ENCODE results near the gene RAD9B. TPM values are rescaled to one million over a fixed set of nuclear protein-coding genes. Genes with fewer than 3 reads are reported as not detected.
"Not testable (repeated sequence)": the region's sequence is repeated elsewhere in the genome, so short reads cannot be mapped to it uniquely, and the experiment has no call there.

The RAD9B gene
- total RNA-seq, 2 experiments from 2014 or later, result 1.8 to 2.3 TPM

GRCh38 chr12:110501399-110501751 lies 756 bp upstream of the RAD9B start:
- POLR2A ChIA-PET, result interaction anchor here (0.6 to 3.7 kb wide), 11 partner anchors 29 to 241 kb away, joined by 3 to 54 read pairs (median 5); partner anchors contain the start of genes ARPC3, FAM216A, GPN3 and PPP1CC
- Mint-ChIP-seq H3K27ac (peak overlapping the region; percentile 100), H3K4me3 (peak overlapping the region; percentile 100), H3K27me3 (no peaks in the 10 kb centered on the region), H3K9me3 (peaks cover 3% of the 10 kb centered on the region), H3K36me3 (peaks cover 20% of the 10 kb centered on the region), H3K4me1 (peaks cover 29% of the 10 kb centered on the region)
- DNase-seq (no peak), ATAC-seq (ENCODE audit: low read depth) (no peak)

GRCh38 chr12:110503432-110503831 lies 1.3 kb downstream of the RAD9B start:
- Mint-ChIP-seq H3K36me3 (peaks cover 20% of the 10 kb centered on the region), H3K9me3 (peaks cover 3% of the 10 kb centered on the region), H3K4me3 (peak overlapping the region; percentile 19), H3K27me3 (no peaks in the 10 kb centered on the region), H3K27ac (peak overlapping the region; percentile 51), H3K4me1 (peaks cover 29% of the 10 kb centered on the region)
- POLR2A ChIA-PET, result interaction anchor here (1.6 kb wide), 1 partner anchor 53 kb away, joined by 5 read pairs; the partner anchor contains the start of gene ARPC3
- no peak for DNase-seq
- ATAC-seq (ENCODE audit: low read depth), result no peak

DNA sequence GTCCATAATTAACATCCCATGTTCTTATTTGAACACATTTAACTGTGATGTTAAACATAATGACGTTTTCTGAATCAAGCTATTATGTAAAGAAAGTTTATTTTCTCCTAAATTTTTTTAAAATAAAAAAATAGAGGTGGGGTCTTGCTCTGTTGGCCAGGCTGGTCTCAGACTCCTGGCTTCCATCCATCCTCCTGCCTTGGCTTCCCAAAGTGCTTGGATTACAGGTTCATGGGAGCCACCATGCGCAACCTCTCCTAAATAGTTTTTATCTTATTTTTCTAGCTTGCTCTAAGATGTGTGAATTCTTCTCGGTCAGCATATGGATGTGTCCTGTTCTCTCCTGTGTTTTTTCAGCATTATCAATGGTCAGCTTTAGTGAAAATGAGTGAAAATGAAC lies 3.2 kb downstream of the RAD9B start:
- ATAC-seq (ENCODE audit: low read depth), result no peak
- Mint-ChIP-seq H3K9me3 (peaks cover 3% of the 10 kb centered on the region), H3K27ac (no peak overlapping the region), H3K4me3 (no peak overlapping the region), H3K36me3 (peaks cover 15% of the 10 kb centered on the region), H3K27me3 (no peaks in the 10 kb centered on the region), H3K4me1 (peaks cover 18% of the 10 kb centered on the region)
- POLR2A ChIA-PET, result no interaction called here
- no peak for DNase-seq

GRCh38 chr12:110508071-110508586 lies 6.0 kb downstream of the RAD9B start:
- peaks cover 5% of the 10 kb centered on the region for H3K36me3 Mint-ChIP-seq
- H3K27ac Mint-ChIP-seq, result no peak overlapping the region
- no peaks in the 10 kb centered on the region for H3K9me3 Mint-ChIP-seq
- peaks cover 4% of the 10 kb centered on the region for H3K4me1 Mint-ChIP-seq
- DNase-seq, result no peak
- no peak overlapping the region for H3K4me3 Mint-ChIP-seq
- H3K27me3 Mint-ChIP-seq, result no peaks in the 10 kb centered on the region
- ATAC-seq (ENCODE audit: low read depth), result no peak
- POLR2A ChIA-PET, result no interaction called here

DNA sequence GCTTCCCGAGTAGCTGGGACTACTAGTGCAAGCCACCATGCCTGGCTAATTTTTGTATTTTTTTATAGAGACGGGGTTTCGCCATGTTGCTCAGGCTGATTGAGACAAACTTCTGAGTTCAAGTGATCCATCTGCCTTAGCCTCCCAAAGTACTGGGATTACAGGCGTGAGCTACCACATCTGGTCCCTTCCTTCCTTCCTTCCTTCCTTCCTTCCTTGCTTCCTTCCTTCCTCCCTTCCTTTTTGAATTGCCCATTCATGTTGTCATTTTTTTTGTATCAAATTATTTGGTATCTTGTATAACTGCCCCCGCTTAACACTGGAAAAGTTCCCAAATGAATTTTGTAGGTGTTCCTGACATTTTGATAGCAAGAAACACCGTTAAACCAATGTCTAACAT lies 11.7 kb downstream of the RAD9B start:
- POLR2A ChIA-PET, result no interaction called here

GRCh38 chr12:110514363-110514762 lies 12.2 kb downstream of the RAD9B start:
- Mint-ChIP-seq H3K36me3 (no peaks in the 10 kb centered on the region), H3K27me3 (no peaks in the 10 kb centered on the region), H3K4me3 (no peak overlapping the region), H3K4me1 (peaks cover 3% of the 10 kb centered on the region), H3K27ac (no peak overlapping the region), H3K9me3 (no peaks in the 10 kb centered on the region)
- POLR2A ChIA-PET, result no interaction called here
- no peak for DNase-seq
- ATAC-seq (ENCODE audit: low read depth), result no peak

More for the DNA sequence above, 11.7 kb downstream of the RAD9B start:
- H3K9me3 Mint-ChIP-seq, result no peaks in the 10 kb centered on the region
- no peak for ATAC-seq (ENCODE audit: low read depth)
- H3K4me1 Mint-ChIP-seq, result peaks cover 3% of the 10 kb centered on the region
- no peaks in the 10 kb centered on the region for H3K27me3 Mint-ChIP-seq
- no peak overlapping the region for H3K4me3 Mint-ChIP-seq
- H3K27ac Mint-ChIP-seq, result no peak overlapping the region
- no peak for DNase-seq
- no peaks in the 10 kb centered on the region for H3K36me3 Mint-ChIP-seq

- POLR2A ChIA-PET, result no interaction called here
- H3K9me3 Mint-ChIP-seq, result no peaks in the 10 kb centered on the region
- no peak for ATAC-seq (ENCODE audit: low read depth)
- H3K4me1 Mint-ChIP-seq, result peaks cover 4% of the 10 kb centered on the region
- no peaks in the 10 kb centered on the region for H3K27me3 Mint-ChIP-seq
- H3K36me3 Mint-ChIP-seq, result no peaks in the 10 kb centered on the region
- H3K4me3 Mint-ChIP-seq, result no peak overlapping the region
- DNase-seq, result no peak
- H3K27ac Mint-ChIP-seq, result no peak overlapping the region
Measured at GRCh38 chr12:110516995-110517394, 14.9 kb downstream of the RAD9B start.

DNA sequence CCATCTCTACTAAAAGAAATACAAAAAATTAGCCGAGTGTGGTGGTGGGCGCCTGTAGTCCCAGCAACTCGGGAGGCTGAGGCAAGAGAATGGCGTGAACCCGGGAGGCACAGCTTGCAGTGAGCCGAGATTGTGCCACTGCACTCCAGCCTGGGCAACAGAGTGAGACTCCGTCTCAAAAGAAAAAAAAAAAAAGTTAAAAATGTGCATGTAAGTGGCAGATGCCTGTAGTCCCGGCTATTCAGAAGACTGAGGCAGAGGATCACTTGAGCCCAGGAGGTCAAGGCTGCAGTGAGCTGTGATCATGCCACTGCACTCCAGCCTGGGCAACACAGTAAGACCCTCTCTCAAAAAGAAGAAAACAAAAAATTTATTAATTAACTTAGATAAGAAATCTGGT lies 15.9 kb downstream of the RAD9B start:
- H3K36me3 Mint-ChIP-seq; H3K9me3 Mint-ChIP-seq; H3K4me1 Mint-ChIP-seq; DNase-seq; POLR2A ChIA-PET; H3K27me3 Mint-ChIP-seq; H3K27ac Mint-ChIP-seq; ATAC-seq (ENCODE audit: low read depth); H3K4me3 Mint-ChIP-seq: not testable (repeated sequence)

DNA sequence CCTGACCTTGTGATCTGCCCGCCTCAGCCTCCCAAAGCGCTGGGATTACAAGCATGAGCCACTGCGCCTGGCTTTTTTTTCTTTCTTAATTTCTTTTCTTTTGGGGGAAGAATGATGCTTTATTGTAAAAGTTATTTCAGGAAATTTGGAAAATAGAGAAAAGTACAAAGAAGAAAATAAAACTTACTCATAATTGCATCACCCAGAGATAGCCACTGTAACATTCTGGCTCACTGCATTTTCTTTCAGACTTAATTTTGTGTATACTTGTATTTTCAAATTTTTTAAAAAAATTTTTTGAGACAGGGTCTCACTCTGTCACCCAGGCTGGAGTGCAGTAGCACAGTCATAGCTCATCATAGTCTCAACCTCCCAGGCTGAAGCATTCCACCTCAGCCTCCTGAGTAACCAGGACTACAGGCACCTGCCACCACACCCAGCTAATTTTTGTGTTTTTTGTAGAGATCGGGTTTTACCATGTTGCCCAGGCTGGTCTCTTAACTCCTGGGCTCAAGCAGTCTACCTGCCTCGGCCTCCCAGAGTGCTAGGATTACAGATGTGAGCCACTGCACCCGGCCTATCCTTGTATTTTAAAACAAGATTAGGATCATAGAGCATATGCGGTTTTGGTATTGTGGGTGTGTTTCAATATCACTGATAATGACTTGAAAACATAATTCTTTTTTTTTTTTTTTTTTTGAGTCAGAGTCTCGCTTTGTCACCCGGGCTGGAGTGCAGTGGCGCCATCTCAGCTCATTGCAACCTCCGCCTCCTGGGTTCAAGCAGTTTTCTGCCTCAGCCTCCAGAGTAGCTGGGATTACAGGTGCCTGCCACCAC lies 19.0 kb downstream of the RAD9B start:
- H3K27me3 Mint-ChIP-seq; DNase-seq; H3K36me3 Mint-ChIP-seq; POLR2A ChIA-PET; H3K27ac Mint-ChIP-seq; H3K4me3 Mint-ChIP-seq; H3K9me3 Mint-ChIP-seq; ATAC-seq (ENCODE audit: low read depth); H3K4me1 Mint-ChIP-seq: not testable (repeated sequence)

DNA sequence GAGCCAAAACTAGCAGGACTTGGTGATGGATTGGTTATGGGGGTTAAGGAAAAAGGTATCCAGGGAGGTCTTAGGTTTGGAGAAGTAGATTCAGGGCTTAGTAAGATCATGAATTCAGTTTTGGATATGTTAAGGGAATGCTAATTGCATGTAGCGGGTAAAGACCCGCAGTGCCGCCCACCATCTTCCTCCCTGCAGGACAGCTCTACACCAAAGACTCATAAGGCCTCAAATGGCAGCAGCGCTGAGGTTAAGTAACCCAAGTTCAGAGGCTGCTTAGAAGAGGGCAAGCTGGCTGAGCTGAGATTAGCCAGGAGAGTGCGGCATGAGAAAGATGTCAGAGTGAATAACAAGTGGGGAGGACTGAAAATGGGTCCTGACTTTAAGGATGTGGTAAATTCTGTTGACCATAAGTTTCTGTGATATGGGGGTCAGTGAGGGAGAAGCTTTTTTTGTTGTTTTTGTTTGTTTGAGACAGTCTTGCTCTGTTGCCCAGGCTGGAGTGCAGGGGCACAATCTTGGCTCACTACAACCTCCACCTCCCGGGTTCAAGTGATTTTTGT lies 26.2 kb downstream of the RAD9B start:
- peaks cover 8% of the 10 kb centered on the region for H3K4me1 Mint-ChIP-seq
- H3K27me3 Mint-ChIP-seq, result no peaks in the 10 kb centered on the region
- no peak for DNase-seq
- peaks cover 26% of the 10 kb centered on the region for H3K36me3 Mint-ChIP-seq
- ATAC-seq (ENCODE audit: low read depth), result no peak
- no peak overlapping the region for H3K27ac Mint-ChIP-seq
- no peak overlapping the region for H3K4me3 Mint-ChIP-seq
- POLR2A ChIA-PET, result no interaction called here
- no peaks in the 10 kb centered on the region for H3K9me3 Mint-ChIP-seq

DNA sequence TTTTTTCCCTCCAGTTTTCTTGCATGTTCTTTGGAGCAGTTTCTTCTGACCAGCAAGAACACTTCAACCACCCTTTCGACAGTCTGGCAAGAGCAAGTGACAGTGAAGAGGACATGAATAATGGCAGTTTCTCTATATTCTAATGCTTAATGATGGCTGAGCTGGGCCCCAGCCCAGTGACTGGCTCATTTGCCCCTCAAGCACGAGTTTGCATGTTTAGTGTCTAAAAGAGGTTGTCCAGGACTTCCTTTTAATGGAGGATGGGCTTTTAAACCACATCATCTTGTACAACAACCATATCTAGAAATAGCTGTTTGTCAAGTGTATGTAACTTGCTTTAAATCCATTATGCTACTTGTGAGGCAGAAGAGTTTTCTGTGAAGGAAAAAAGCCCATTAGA lies 28.4 kb downstream of the RAD9B start:
- Mint-ChIP-seq H3K4me1 (peaks cover 8% of the 10 kb centered on the region), H3K27me3 (no peaks in the 10 kb centered on the region), H3K4me3 (no peak overlapping the region), H3K27ac (no peak overlapping the region), H3K9me3 (no peaks in the 10 kb centered on the region), H3K36me3 (peaks cover 34% of the 10 kb centered on the region)
- POLR2A ChIA-PET, result no interaction called here
- ATAC-seq (ENCODE audit: low read depth), result no peak
- no peak for DNase-seq

- Mint-ChIP-seq H3K4me1 (peaks cover 8% of the 10 kb centered on the region), H3K4me3 (no peak overlapping the region), H3K9me3 (no peaks in the 10 kb centered on the region), H3K27me3 (no peaks in the 10 kb centered on the region), H3K36me3 (peaks cover 40% of the 10 kb centered on the region), H3K27ac (peak overlapping the region; percentile 46)
- POLR2A ChIA-PET, result interaction anchor here (1.1 kb wide), 2 partner anchors 63 to 81 kb away, joined by 3 read pairs; partner anchors contain the start of genes ARPC3, FAM216A and GPN3
- ATAC-seq (ENCODE audit: low read depth) (peak; percentile 46), DNase-seq (no peak)
Measured at GRCh38 chr12:110531741-110532333, 29.7 kb downstream of the RAD9B start.

GRCh38 chr12:110532644-110533043 lies 30.5 kb downstream of the RAD9B start:
- Mint-ChIP-seq H3K4me3 (no peak overlapping the region), H3K9me3 (no peaks in the 10 kb centered on the region), H3K27ac (no peak overlapping the region), H3K4me1 (peaks cover 8% of the 10 kb centered on the region), H3K36me3 (peaks cover 43% of the 10 kb centered on the region), H3K27me3 (no peaks in the 10 kb centered on the region)
- no peak for ATAC-seq (ENCODE audit: low read depth)
- POLR2A ChIA-PET, result interaction anchor here (1.1 kb wide), 2 partner anchors 64 to 82 kb away, joined by 3 read pairs; partner anchors contain the start of genes ARPC3, FAM216A and GPN3
- no peak for DNase-seq

Data from activated naive CD8-positive, alpha-beta T cell treated with anti-CD3 and anti-CD28 coated beads, Interleukin-2, amount 10 ng/mL, durations not matched to agents 7 days and 5 days (primary cell).